GM19395 (cell line): ENCODE data around the gene EPHB2.

Source experiments
- ATAC-seq: cut with Tn5 transposase; IDR thresholded peaks from one replicate; pipeline ENCODE4 v1.9.1; 2021; ENCODE audit warnings: mild to moderate bottlenecking, moderate library complexity; ENCODE audit not compliant: unreplicated experiment

The EPHB2 gene

DNA sequence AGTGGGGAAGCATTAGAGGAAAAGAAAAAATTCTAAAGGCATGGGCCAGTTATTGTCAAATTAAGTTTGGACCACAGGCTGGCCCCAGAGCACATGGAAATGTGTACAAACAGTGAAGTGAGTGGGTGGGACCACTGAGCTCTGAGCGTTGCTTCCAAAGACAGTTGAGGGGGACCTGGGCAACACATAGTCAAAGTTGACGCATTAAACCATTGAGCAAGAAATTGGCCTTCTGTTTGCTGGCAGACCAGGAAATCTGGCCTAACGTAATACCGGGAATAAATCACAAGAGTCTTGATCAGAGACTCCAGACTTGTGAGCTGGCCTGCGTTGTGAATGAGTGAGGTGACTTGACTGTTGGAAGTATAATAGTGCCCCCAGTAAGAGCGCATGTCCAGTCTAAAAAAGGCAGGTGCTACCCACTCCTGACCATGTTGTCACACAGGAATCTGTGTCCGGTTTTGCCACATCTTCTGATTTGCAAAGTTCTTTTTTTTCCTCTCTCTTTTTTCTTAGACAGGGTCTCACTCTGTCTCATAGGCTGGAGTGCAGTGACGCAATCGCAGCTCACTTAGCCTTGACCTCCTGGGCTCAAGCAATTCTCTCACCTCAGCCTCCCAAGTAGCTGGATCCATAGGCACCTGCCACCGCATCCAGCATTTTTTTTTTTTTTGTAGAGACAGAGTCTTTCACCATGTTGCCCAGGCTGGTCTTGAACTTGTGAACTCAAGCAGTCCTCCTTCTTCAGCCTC lies 10.7 kb downstream of the EPHB2 start:
- ATAC-seq, result no peak

DNA sequence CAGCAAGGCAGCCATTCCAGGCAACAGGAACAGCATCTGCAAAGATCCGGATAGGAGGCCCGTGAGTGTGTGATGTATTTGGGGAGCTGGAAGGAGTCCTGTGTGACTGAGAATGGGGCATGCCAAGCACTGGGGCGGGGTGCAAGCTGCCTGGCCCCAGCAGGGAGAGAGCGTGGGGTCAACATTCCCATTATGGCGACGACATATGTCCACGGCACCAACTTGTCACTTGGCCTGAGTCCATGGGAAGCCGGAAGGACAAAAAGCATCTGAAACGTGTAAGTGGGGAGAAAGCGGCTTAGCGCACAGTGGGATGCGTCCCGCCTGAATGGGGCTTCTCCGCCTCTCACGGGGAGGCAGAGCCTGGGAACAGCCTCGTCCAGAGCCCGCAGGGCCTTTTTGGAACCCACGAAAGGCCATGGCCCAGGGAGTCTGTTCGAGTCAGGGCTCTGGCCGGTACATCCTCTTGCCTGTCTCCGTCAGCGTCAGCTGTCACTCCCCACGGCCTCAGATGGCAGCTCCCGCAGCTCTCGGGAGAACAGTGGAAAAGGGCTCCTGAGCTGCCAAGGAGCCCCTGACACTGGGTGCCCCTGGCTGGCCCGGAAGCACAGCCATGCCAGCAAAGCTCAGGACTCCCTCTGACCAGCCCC lies 12.4 kb downstream of the EPHB2 start:
- no peak for ATAC-seq

DNA sequence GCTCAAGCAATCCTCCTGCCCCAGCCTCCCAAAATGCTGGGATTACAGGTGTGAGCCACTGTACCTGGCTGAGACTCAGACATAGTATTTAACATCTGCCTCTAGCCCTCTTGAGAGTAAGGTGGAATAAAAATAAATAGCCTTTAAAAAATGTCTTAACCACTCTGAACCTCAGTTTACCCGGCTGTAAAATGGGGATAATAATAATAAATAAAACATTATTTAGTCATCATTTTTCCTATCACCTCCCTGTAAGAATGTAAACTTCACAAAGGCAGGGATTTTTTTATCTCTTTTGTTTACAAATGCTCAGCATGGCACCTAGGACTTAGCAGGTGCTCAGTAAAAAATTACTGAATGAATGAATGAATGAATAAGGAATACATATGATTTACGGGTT lies 17.2 kb downstream of the EPHB2 start:
- ATAC-seq, result no peak

DNA sequence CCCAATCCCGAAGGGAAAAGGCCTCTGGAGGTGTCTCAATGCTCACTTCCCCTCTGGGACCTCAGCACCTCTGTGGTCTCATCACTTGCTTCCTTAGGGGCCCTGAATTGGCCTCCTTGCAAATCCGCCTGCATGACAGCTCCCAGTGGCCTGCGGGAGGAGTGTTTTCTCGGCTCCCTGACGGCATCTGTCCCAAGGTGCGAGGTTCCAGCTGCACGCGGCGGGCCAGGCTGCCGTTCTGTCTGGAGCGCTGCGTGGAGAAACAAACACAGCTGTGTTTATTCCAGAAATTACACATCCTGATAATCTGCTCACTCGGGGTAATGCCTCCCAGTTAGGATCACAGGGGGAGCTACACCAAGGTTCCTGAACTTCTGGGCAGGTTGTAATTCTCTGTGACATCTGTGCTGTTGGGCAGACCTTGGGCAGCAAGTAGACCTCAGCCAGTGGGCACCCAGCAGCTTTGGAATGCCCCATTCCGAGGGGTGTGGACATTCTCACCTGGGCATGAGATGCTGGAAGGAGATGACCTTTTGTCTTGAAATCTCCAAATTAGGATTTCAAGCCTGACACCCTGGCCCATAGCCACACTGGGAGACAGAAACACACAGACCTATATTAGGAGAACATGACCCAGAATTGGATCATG lies 18.2 kb downstream of the EPHB2 start:
- no peak for ATAC-seq

DNA sequence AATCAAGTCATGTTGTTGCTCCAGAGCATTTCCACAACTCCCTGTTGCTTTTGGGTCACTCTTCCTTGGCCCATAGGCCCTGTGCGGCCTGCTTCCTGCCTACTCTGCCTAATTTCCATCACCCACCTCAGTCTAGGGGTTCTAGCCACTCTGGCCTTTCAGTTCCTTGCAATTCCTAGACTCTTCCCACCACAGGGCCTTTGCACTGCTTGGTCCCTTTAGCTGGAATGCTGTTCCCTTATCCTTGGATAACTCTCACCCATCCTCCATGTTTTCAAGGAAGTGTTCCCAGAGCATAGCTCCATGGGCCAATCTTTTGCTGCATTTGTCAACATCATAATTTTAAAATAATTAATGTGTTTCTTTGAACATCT lies 18.7 kb downstream of the EPHB2 start:
- no peak for ATAC-seq

DNA sequence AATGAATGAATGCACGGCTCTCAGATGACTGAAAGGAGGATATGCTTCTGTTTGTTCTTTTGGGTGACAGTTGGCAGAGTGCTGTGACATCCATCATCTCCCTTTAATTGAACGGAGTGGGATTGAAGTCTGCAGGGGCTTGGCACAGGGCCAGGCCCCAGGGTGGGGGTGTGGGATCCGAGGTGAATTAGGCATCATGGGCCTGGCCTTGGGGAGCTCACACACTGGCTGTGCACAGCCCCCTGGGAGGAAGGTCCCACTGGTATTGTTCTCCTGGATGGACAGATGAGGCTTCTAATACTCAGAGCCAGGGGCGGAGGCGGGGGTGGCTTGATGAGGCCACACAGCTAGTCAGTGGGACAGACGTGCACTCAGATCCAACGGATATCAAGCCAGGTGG lies 19.3 kb downstream of the EPHB2 start:
- no peak for ATAC-seq

DNA sequence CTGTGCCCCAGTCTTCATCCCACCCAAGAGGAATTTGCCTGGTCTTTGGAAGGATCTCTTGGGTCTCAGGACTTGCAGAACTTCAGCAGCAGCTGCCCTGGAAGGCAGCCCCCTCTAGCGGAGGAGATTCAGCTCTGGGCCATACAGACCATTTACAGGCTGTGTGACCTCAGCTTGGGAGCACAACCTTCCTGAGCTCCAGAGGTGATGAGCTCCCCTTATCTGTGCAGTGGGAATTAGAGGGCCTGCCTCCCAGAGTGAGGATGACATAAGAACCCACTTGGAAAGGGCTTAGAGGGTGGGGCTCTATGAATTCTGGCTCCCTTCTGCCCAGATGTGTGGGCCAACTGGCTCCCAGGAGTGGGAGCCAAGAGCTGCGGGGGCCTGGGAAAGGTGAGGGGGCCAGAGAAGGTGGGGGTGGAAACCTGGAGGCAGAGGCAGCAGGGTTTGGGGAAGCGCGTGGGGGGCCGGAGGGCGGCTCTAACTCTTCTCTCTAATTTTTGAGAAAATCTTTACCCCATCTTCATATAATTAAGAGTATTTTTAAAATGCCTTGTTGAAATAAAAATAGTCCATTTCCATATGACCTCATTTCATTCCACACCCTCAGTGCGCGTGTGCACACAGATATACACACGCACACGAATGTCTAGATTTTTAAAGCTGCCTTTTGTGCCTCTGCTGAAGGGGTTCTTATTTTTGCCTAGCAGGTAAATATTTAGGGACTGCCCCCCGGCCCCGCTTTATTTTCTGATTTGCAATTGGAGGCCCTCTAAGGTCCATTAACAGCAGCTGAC lies 21.5 kb downstream of the EPHB2 start:
- no peak for ATAC-seq

DNA sequence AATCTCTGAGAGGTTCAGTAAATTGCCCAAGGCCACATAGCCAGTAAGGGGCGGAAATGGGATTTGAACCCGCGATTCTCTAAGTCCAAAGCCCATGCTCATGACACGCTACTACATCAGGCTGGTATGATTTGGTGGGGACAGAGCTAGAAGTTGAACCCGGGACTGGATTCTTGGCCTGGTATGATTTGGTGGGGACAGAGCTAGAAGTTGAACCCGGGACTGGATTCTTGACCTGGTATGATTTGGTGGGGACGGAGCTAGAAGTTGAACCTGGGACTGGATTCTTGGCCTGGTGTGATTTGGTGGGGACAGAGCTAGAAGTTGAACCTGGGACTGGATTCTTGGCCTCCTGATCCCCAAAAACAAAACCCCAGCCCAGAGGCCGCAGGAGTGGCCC lies 23.0 kb downstream of the EPHB2 start:
- no peak for ATAC-seq

DNA sequence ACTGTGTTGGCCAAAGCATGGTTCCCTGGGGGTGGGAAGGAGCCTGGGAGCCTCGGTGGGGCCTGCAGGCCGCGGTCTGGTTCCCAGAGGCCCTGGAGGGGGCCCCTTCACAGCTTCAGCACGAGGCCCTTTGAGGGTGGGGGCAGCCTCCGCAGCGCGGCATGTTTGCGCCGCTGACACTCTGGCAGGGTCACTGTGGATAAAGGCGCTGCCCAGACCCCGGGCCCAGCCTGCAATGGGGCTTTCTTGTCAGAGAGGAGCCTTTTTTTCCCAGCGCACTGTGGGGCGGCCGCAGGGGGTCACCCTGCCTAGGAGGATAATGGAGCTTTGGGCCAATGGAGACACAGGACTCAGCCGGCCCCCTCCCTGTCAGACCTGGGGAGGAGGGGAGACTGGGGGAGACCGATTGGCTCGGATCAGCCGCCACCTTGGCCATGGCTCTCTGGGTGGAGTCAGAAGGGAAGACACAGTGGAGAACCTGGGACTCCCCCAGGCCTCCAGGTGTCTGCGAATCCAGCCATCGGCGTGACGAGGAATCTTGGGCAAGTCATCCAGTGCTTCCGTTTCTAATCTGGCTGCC lies 26.0 kb downstream of the EPHB2 start:
- ATAC-seq, result no peak

DNA sequence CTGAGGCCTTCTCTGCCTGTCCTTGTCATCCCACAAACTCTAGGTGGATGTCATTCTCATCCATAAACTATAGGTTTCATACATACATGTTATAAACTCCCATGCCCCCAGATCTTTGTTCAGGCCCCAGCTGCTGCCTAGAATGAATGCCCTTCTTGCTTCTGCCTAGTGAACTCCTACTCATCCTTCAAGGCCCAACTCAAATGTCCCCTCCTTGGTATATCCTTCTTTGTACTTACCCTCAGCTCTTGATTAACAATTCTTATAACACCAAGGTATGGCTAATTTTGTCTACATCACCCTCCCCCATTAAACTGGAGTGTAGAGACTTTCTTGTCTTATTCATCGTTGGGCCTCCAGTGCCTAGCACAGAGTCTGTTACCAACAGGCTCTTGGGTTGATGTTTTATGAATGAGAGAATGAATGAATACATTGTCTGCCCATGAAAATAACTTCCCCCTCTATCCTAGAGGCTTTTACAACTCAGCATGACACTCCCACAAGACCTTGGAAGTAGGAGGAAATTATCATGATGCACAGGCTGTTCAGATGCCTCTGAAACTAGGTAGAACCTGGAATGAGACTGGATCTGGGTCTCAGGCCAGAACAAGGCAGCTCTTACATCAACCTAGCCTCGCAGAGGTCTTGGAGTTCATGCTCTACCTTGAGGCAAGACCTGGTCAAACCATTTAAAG lies 26.9 kb downstream of the EPHB2 start:
- ATAC-seq, result no peak

DNA sequence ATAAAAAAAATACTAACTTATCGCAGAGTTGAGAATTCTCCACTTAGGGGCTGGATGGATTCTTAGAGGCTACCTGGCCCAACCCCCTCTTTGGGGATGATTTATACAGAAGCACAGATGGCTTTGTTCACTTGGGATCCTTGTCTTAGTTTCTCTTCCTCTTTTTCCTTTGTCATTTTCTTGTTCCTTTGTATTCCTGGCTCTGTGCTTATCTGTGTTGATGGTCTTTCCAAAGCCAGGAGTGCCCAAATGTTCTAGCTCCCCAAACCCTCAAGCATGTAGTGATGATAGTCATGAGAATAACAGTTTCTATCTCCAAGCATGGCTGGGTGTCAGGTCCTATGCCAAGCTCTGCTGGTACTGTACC lies 27.4 kb downstream of the EPHB2 start:
- ATAC-seq, result no peak

DNA sequence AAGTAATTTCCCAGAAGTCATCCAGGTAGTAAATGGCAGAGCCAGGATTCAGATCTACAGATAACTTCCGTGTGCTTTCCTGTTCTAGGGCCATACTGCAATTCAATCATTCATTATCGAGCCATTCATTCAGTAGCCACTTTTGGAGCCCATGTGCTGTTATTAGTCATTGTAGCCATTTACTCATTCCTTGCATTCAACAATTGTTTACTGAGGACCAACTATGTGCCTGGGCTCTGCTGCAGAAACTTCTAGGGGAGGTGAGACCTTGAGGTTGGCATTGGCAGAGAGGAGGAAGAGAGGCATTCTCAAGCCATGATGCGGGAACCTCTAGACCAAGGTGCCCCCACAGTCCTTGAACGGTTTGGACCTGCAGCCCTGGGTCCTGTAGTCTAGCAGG lies 27.9 kb downstream of the EPHB2 start:
- no peak for ATAC-seq

DNA sequence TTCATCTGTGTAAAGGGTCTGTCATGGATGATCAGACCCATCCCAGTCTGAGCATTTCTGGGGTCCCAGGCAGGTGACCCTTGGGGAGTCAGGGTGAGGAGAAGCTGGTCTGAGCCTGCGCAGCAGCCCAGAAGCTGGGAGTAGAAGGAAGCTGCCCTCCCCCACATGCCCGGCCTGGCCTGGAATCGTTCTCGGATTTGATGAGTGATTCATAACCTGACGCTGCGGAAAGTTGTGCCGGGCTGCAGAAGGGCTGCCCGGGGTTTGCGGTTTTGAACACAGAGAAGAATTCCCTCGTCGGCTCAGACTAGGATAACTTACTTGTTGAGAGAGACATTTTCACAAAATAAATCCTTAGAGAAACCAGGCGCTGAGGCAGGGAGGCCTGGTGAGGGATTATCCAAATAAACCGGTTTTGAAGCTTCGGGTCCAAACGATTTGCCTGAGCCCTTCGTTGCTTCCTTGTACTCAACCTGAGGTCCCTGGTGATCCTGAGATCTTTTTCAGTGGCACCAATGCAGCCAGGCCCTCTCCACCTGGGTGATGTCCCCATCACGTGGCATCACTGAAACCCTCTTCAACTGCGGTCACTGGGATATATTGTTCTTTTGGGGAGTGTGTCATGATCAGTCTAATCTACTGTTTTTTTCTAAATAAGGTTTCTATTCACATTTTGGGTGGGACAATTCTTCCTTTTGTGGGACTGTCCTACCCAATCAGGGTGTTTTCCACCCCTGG lies 29.2 kb downstream of the EPHB2 start:
- ATAC-seq, result no peak

DNA sequence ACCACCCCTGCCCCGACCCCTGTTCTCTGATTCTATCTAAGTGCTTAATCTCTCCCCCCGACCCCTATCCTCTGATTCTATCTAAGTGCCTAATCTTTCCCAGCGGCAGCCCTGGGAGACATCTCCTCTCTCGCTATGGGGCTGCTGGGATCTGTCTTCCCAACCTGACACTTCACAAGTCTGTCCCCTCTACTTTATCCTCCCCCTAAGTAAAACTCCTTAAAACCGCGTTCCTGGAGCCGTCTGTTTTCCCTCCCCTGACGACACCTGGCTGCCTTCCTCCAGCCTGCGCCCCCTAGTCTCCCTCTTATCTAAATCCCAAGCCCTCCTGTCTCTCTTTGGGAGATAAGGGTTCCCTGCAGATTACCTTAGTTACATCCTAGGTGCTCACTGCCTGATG lies 30.5 kb downstream of the EPHB2 start:
- no peak for ATAC-seq

DNA sequence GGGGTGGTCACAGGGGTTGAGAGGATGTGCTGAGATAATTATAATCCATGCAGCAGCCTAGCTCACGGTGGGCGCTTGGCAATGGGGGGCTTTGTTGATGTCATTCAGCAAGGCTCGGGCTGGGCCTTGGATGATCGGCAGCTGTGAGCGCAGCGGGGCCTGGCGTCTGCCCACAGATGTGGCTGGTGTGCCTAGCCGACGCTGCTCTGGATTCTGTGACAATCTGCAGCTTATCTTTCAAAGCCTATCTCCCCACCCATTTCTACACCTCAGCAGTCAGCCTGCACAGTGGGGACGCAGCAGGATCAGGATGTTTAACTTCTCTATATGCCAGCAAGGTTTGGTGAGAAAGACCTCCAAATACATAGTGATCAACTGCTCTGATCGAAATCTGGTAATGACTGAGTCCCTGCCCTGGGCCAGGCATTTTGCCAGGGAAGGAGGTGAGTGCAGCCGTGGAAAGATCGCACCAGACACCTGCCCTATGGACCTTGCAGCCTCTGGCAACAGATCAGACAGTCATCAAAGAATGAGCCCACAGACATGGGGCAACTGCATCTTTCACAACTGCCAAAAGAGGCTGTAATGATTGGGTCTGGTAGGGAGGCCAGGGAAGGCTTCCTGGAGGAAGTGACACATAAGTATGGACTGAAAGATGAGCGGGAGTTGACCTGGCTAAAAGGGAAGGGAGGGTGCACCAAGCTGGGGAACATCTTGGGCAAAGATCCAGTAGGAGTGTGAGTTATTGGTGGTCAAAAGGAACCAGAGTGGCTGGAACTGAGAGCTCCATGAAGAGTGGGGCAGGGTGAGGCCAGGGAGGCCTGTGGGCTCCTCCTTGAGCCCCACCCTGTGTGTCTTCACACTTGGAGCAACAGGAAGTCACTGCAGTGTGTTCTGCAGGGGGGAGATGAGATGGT lies 35.3 kb downstream of the EPHB2 start:
- ATAC-seq, result no peak

DNA sequence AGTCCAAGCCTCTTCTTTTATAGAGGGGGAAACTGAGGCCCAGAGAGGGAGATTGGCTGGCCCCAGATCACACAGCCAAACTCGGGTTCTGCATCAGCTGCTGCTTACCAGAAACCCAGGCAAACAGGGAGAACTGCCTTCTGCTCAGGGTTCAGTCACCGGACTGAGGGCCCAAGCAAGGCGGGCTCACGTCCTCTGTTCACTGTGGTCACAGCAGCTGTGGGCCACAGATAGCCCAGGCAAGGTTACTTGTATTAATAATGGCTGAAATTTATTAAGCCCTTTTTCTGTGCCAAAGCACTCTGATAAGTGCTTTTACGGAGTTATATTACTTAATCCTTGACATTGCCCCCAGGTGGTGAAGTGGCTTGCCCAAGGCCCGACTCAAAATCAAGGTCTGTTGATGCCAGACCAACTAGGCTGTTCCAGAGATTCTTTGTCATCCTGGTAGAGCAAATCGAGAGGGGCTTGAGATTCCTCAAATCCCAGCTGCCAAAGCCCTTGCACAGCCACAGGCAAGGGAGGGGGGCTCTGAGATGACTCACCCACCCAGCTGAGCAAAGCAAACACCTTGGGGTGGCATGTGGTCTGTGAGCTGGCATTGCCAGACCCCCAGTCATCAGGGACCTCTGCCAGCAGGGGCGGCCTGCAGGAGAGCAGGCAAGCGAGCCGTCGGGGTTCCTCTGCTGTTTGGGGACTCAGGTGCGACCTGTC lies 36.5 kb downstream of the EPHB2 start:
- ATAC-seq, result no peak

DNA sequence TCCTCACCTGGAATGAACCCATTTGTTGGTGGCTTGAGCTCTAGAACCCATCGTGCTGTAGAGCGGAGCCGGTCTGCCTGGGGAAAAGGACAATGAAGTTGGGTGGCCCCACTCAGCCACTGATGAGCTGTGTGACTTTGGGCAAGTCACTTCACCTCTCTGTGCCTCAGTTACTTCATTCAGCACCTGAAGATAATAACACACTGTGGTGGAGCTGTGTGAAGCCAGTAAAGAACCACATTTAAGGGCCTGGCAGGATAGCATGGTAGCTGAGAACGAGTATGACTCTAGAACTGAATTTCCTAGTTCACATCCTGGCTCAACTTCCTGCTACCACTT lies 37.1 kb downstream of the EPHB2 start:
- ATAC-seq, result no peak

DNA sequence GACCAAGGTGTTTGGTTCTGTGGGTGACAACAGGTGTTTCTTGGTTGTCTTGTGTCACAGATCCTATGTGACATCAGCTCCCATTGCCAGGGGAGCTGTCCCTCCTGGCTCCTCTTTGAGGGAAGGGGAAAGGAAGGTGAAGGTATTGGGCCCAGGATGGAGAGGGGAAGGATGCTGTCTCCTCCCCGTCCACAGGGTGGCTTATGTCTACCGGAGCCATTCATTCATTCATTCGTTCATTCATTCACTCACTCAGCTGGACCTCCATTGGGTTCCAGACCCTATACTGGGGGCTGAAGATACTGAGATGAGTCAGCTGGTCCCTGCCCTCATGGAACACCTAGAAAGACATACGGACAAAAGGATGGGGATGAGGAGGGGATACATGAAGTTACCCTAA lies 38.9 kb downstream of the EPHB2 start:
- ATAC-seq, result no peak
